CD1c-positive myeloid dendritic cell (primary cell): Measurements from ENCODE around the gene EFCC1.

Experiments used
- DNase-seq: peaks from one replicate; pipeline ENCODE4 v3.0.0-alpha.2; 2016; ENCODE audit errors: extremely low spot score

The EFCC1 gene

DNA sequence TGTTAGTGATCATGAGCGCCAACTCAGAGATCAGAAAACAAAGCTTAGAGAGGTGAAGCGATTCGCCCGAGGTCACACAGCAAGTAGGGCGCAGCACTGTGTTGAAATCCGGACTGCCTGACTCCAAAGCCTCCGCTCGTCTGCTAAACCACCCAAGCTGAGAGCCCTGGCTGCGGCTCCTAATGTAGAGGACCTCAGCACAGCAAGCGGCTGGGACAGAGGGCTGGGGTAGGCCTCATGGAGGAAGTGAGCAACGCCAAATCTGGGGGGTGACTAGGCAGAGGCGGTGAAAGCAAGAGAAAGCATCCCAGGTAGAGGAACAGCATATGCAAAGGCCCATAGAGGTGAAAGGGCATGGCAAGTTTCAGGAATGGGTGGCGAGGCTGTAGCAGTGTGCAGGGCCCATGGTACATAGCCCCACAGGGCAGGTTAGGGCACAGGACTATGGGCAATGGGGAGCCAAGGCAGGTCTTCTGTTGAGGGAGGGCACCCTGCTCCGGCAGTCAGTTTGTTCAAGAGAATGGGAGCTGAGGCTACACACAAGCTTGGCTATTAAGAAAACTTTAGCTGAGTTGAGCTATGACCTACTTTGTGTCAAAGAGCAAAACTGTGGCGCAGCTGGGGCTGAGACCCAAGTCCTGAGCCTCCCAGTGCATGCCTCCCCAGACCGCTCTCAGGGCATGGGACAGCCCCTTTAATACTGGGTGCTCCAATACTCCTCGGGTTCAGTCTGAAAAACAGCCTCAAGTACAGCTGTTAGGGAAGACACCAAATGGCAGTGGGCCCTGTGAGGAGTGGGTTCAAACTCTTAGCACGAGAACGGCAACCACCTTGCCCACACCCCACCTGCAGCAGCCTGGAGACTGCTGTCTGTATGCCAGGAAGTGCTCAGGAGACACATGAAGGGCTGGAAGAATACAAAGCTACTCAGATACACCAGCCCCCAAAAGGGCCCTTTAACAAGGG lies 6.2 kb upstream of the EFCC1 start:
- no peak for DNase-seq

DNA sequence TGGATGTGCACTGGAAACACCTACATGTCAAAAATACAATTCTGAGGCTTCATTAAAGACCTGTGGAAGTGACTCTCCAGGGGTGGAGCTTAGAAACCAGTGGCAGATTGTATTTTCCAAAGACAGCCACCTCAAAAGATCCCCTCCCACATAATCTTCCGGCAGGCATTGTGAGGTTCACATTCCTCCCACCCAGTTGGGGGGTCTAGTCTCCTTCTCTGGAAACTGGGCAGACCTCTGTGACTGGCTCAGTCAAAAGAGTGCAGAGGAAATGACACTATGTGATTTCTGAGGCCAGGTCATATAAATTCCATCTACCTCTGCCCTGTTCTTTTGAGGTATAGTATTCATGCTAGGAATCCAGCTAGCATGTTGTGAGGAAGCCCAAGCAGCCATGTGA lies 5.4 kb upstream of the EFCC1 start:
- DNase-seq: no peak

DNA sequence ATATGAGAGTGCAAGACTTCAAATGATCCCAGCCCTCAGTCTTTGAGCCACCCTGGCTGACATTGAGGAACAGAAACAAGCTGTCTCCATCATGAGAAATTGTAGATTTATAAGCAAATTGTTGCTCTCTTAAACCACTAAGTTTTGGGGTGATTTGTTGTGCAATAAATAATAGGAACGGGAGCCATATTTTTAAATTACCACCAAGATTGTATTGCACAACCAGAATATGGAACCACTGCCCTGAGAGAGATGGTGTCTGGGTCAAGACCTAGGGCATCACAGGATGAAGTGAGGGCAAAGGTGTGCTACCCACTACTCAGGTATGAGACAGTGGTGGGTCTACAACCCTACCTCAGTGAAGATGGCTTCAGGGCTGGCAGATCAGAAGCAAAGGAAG lies 4.9 kb upstream of the EFCC1 start:
- DNase-seq: peak; percentile 43

DNA sequence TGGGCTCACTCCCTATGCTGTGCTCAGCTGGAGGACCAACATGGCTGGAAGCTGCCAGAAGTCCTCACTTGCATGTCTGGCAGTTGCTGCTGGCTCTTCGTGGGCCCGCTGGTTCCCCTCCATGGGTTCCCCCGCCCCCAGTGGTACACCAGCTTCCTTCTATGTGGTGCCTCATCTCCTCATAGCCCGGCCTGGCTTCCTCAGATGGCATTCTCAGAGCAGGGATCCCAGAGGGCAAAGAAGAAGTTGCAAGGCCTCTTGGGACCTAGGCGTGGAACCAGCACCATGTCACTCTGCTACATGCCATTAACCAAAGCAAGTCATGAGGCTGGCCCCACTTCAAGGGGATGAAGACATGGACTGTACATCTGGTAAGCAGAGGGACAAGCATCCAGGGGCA lies 4.4 kb upstream of the EFCC1 start:
- DNase-seq: peak; percentile 61

DNA sequence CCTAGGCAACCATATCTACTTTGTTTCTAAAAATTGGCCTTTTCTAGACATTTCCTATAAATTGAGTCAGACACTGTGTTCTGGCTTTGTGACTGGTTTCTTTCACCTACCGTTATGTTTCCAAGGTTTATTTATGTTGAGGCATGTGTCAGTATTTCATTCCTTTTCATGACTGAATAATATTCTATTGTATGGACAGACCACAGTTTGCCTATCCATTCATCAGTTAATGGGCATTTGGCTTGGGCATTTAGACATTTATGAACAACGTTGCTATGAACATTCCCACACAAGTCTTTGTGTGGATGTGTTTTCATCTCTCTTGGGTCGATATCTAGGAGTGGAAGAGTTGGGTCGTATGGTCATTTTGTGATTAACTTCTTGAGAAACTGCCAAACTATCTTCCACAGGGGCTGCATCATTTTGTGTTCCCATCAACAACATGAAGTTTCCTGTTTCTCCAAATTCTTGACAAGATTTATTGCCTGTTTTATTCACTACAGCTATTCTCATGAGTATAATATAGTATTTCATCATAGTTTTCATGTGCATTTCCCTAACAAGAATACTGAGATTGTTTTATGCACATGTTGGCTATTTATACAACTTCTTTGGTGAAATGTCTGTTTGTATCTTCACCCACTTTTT lies 3.5 kb upstream of the EFCC1 start:
- DNase-seq: no peak

DNA sequence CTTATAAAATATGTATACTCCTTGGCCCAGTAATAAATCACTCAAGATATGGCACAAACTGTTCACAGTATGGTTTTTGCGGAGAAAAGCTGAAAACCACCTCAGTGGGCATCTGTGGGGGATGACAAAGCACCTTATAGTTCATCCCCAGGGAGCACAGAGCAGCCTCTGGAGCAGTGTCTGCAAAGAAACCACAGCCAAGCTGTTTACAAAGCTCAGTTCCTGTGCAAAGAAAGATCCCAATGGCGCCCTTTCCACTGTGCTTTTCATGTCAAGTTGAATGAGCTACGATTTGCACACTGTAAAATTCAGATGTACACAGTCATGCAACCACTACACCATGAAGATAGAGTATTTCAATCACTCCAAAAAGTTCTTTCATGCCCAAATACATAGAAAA lies 2.5 kb upstream of the EFCC1 start:
- DNase-seq: no peak

DNA sequence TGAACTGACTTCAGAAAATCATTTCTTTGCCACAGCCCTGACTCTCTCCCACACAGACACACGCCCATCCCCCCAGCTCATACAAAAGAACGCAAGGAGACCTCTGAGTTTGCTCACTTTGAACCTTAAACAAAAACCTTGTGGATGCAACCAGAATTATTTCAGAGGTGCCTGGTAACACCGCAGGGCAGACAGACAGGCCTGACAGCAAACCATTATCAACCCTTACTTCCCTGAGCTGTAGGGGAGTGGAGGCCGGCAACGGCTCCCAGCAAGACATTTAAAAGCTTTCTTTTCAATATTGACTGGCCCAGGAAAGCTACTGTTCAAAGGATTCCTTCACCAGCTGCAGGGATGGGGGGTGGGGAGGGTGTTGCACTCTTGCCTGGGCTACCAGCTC lies 2.0 kb upstream of the EFCC1 start:
- no peak for DNase-seq

DNA sequence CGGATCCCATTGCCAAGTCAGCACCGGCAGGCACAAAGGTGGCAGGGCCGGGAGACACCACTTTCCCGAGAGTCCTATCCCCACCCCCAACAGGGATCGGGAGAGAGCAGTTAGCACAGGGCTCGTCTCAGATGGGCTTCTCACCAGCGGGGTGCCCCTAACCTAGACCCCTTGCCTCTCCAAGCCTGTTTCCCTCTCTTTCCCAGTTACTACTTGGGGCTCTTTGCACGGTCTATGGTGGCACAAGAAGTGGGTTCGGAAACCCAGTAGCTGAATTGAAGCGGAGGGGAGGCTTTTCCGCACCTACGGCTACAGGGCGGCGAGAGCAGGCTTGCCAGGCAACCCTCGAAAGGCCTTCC lies 383 bp upstream of the EFCC1 start:
- DNase-seq: no peak

DNA sequence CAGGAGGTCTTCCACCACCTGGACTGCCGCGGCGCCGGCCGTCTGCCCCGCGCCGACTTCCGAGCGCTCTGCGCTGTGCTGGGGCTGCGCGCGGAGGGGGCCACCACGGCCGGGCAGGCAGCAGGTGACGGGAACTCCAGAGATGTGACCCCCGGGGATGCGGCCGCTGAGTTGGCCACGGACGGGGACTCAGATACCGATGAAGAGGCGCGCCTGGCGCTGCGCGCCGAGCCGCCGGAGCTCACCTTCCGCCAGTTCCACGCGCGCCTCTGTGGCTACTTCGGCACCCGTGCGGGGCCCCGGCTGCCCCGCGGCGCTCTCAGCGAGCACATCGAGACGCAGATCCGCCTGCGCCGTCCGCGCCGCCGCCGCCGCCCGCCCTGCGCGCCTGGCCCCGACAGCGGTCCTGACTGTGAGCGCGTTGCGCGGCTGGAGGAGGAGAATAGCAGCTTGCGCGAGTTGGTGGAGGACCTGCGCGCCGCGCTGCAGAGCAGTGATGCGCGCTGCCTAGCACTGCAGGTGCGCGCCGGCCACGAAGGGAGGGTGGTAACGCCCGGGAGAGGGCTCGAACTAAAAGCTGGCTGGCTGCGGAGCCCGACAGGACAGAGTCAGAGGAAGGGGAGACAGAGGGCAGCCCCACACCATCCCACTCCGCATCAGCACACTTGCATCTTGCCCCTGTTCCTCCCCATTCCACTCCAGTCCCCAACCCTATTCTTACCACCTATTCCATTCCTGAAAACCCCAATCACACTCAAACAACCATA lies 885 bp downstream of the EFCC1 start:
- no peak for DNase-seq

DNA sequence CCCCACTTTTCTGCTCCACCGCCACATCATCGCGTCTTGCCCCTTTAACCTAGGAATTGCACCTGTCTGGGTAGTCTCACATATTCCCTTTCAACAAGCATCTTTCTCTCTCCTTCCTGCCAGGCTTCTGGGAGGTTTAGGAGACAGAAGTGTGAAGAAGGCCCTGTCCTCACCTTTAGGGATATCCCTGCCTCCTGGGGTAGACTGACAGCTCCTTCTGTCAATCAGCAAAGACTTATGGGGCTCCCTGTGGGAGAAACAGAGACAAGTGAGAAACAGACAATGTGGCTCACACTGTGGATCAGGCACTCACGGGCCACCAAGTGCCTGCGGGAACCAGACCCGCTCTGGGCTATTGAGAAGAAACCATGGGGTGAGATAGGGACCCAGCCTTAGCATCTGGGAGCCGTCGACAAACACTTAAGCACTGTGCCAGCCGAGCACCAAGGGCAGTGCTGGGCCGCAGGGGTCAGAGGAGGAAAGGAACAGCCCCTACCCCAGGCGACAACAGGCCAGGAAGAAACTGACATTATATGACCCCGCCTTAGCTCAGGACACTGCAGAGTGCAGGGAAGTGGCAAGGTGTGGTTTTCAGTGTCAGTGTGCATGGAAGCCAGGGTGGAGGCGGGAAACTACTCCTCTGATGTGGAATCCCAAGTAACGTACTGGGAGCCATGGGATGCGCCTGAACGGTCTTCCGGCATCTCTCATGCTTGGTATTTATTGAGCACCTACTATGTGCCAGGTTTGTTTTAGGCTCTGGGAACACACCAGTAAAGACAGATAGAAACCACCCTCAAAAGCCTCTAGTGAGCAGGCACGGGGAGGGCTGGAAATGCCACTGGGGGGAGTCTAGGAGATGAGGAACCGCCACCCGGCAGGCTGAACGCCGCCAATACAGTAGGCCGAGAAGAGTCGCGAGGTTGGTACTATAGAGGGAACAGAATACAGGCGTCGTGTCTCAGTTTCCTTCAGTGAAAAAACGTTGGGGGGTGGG lies 1.8 kb downstream of the EFCC1 start:
- no peak for DNase-seq

DNA sequence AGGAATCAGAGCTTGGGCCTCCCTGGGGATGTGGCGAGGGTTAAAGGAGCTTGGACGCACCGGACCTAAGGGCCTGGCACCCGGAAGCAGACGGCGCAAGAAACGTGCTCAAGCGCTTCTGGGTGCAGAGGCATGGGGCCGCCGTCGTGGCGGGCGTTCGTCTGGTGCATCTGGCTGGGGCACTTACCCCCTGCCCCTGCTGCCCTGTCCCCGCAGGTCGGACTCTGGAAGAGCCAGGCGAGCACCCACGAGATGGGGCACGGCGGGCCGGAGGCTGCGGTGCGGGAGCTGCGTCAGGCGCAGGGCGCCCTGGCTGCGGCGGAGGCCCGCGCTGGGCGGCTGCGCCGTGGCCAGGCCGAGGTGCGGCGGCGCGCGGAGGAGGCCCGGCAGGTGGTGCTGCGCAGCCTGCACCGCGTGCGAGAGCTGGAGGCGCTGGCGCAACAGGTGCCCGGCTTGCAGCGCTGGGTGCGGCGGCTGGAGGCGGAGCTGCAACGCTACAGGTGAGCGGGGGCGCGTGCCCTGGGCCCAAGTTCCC lies 2.5 kb downstream of the EFCC1 start:
- no peak for DNase-seq

DNA sequence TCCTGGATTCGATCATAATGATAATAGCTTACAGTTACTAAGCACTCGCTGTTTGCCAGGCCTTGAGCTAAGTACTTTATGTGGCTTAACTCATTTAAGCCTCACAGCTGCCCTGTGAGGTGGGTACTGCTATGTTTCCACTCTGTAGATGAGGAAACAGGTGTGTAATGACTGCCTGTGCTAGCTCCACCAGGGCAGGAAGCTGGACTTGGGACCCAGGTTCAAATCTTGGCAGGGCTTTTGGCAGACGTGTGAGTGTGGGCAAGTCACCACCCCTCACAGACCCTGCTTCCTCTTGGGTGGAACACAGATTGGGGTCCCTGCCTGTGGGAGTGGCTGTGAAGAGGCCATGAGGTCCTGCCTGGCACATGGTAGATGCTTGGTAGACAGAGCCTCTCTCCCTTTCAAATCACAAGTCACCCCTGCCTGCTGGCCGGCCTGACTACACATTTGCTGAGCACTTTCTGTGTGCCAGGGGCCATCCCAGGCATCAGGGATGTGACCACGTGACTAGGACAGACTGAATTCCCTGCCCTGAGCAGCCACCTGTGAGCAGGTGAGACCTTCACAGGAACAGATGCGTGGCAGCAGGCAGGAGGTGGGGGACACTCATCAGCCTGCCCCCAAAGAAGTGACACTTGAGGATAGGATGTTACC lies 3.7 kb downstream of the EFCC1 start:
- no peak for DNase-seq

DNA sequence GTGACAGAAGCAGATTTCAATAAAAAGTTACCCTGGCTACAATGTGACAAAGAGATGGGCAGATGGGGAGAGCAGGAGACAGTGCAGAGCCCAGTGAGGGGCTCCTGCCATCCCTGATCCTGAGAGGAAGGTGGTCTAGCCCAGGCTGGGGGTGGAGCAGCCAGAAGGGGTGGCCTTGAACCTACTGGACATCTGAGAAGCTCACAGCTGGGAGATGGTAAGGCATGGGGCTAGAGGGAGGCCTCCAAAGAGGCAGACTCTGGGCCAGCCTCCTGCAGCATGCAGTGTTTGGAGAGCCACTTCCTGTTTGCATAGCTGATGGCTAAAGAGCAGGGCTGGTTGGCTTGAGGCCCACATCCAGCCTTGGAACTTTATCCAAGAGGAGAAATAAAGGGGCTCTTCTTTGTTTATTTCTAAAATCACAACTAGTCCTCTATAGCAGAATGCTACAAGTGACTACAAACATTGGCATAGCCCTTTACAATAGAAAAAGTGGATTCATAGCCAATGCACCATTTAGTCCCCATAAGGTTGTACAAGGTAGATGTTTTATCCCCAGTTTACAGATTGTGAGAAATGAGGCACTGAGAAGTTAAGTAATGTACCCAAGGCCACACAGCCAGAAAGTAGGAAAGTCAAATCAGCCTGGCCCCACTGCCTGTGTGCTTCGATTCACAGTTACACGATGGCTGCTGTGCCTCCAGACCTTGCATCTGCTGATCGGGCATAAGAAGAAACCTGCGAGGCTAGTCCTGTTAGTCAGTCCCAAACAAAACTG lies 4.6 kb downstream of the EFCC1 start:
- DNase-seq: no peak

DNA sequence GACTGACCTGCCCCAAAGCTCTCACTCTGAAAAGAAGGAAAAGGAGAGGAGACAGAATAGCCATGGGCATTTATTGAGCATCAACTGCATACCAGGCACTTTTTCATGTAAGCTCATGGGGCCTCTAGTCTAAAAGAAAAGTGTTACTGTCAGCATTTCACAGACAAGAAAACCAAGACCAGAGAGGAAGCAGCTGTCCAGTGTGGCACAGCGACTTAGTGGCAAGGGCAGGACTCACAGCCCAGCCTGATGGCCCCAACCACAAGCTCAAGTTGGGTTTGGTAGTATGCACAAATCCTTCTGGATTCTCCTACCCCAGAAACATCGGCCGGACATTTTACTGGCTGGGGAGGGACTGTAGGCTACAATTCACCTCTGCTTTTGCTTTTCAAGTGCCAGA lies 5.8 kb downstream of the EFCC1 start:
- DNase-seq: no peak

DNA sequence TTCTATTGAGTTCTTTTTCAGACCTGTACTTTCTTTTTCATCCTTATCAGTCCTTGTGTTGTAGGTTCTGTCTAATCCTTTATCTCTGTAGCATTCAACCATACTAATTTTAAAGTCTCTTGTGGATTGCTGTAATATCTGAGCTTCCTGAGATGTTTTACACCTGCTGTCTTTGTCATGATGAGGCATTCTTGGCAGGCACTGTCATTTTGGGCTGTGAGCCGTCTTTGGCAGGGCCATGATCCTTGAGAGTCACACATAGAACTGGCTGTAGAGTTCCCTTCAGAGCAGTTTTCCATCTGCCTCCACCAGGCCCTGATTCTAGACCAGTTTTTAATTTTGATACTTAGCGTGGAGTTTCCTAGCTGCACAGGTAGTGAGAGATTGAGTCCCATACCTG lies 6.7 kb downstream of the EFCC1 start:
- DNase-seq: no peak

DNA sequence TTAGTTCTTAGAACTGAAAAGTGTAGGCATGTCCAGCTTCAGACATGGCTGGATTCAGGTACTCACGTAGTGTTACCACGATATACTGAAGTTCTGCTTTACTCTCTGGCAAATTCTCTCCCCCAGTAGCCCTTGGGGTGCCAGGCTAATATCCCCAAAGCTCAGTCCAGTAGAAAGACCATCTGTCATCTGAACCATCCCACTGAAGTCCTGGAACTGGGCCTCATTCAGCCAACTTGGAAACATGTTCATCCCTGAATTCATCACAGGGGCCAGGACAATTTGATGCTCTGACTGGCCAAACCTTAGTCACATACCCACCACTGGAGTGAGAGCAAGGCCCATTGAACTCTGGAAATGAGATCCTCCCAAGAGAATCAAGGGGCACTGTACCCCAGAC lies 8.2 kb downstream of the EFCC1 start:
- DNase-seq: no peak

DNA sequence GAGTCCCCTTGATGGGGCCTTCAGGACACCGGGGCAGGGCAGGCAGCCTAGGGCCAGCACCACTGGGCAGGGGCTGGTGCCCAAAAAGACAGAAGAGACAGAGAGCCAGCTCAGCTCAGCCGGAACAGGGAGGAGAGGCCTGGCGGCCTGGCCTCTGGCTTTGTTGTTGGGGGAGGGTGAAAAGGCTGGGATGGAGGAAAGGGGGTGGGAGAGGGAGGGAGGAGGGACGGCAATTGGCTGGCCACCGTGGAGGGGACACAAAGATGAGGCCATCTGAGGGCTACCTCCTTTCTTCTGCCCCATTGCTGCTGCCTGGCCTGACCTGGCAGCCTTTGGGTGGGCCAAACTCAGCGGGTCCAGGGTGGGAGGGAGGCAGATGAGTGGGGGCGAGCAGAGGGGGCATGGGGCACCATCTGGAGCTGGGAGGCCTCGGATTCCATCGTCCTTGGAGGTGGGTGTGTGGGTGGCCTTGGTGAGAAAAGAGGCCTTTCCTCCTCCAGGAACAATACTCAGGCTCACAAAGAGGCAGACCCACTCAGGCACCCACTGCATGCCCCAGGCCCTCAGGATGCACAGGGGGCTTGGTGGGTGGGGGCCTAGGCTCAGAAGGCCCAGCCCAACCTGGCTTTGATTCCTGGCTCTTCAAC lies 9.3 kb downstream of the EFCC1 start:
- DNase-seq: no peak

DNA sequence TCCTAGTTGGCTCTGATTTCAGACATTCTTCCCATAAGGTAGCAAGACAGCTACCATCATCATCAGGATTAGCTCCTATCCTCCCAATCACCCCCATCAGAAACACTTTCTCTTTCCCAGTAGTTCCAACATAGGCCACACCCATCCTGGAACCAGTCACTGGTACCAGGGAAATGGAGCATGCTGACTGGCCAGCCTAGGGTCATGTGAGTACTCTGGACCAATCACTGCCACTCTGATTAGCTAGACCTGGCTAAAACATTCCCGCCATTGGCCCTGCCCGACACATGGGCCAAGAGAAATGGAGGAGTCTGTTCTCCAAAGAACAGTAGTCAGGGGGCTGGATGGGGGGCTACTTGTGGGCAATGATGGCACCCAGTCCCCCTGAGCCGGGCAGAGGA lies 12.4 kb downstream of the EFCC1 start:
- DNase-seq: no peak

DNA sequence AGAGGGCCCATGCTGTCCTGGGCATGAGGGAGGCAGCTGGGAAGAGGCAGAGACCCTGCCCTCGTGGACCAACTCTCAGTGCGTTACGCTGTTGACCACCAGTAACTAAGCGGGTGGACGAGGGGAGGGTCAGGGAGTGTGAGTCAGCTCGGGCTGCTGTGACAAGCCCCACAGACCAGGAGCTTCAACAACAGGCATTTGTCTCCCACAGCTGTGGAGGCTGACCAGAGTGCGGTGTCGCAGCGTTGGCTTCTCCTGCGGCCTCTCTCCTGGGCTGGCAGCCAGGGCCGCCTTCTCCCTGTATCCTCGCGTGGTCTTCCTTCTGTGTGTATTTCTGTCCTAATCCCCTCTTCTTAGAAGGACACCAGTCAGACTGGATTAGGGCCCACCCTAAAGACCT lies 13.0 kb downstream of the EFCC1 start:
- DNase-seq: no peak
